Lung microvascular endothelial cell (primary cell): ENCODE data around the gene PFN4. TPM values are rescaled to one million over a fixed set of nuclear protein-coding genes. Genes with fewer than 3 reads are reported as not detected.

Experiments
- DNase-seq, 2 donors: peaks; one replicate each; pipeline versions ENCODE4 v3.0.0 to v3.0.0-alpha.2; 2010; ENCODE audit warnings: low read depth in 2 of 2
- total RNA-seq: library from RNA; depleted of rRNA; stranded (reverse); fragments of >200 nt; gene quantifications from 2 replicates; pipeline ENCODE4 v1.2.1, GENCODE V29; 2014

PFN4 gene
- total RNA-seq, 1 donor from 2014 or later, result 0.20 TPM

- DNase-seq, result no peak
Observed at GRCh38 chr2:24077879-24078278, 45.3 kb downstream of the PFN4 start.

GRCh38 chr2:24077535-24077877 is 45.6 kb downstream of the PFN4 start:
- peak in 1 of 2 donors; percentile 7 for DNase-seq

GRCh38 chr2:24076849-24077534 is 46.1 kb downstream of the PFN4 start:
- peak; percentile 20 to 21 for DNase-seq

GRCh38 chr2:24075915-24076848 is 47.0 kb downstream of the PFN4 start, which contains the start of gene SF3B6:
SF3B6 (minus strand) TSS chr2:24076326; CDS start chr2:24076229, 97 bp downstream.
- DNase-seq, result peak; percentile 93 to 99

- no peak for DNase-seq
Observed at GRCh38 chr2:24075259-24075658, 47.9 kb downstream of the PFN4 start.

- DNase-seq, result no peak
Observed at GRCh38 chr2:24073816-24074215, 49.3 kb downstream of the PFN4 start.

GRCh38 chr2:24072259-24072658 is 50.9 kb downstream of the PFN4 start:
- DNase-seq, result no peak

- DNase-seq, result no peak
Observed at GRCh38 chr2:24065341-24065740, 57.8 kb downstream of the PFN4 start.

Other genes with a start within 250 kb of the PFN4 start
- gene ATAD2B, start 196.2 kb downstream of the PFN4 start, total RNA-seq, result 8.1 and 10.7 TPM in 2 replicates
- gene UBXN2A, start 182.9 kb downstream of the PFN4 start, total RNA-seq, result 7.4 and 9.5 TPM in 2 replicates
- gene MFSD2B, start 113.2 kb downstream of the PFN4 start, total RNA-seq, result under 0.01 TPM in 2 replicates
- gene WDCP, start 75.9 kb downstream of the PFN4 start, total RNA-seq, result 6.1 and 7.1 TPM in 2 replicates
- 8.7 and 12.6 TPM in 2 replicates for gene FKBP1B, start 73.6 kb downstream of the PFN4 start, total RNA-seq
- gene SF3B6, start 47.0 kb downstream of the PFN4 start, total RNA-seq, result 111 and 121 TPM in 2 replicates
- 45.4 and 73.2 TPM in 2 replicates for gene TP53I3, start 38.5 kb downstream of the PFN4 start, total RNA-seq
- 2.4 and 8.3 TPM in 2 replicates for gene FAM228B, start 135 bp upstream of the PFN4 start, total RNA-seq
- gene FAM228A, start 51.7 kb upstream of the PFN4 start, total RNA-seq, result under 0.01 and 0.20 TPM in 2 replicates
- gene ITSN2, start 237.2 kb upstream of the PFN4 start, total RNA-seq, result 30.3 and 39.7 TPM in 2 replicates